Dermis microvascular lymphatic vessel endothelial cell (primary cell): Measurements from ENCODE around the gene JAKMIP1. TPM values are rescaled to one million over a fixed set of nuclear protein-coding genes. Genes with fewer than 3 reads are reported as not detected.

ENCODE experiments used
- DNase-seq, 2 donors: peaks; one replicate each; pipeline versions ENCODE4 v3.0.0 to v3.0.0-alpha.2; 2010; ENCODE audit warnings: low read depth in 2 of 2
- total RNA-seq: library from RNA; depleted of rRNA; stranded (reverse); fragments of >200 nt; gene quantifications from 2 replicates; pipeline ENCODE4 v1.2.1, GENCODE V29; 2014

The JAKMIP1 gene
- total RNA-seq, 1 donor from 2014 or later: not detected

GRCh38 chr4:6097581-6097980 is 102.8 kb downstream of the JAKMIP1 start:
- DNase-seq: no peak

GRCh38 chr4:6095897-6096296 is 104.5 kb downstream of the JAKMIP1 start:
- no peak for DNase-seq

- peak; percentile 9 to 62 for DNase-seq
These were observed 105.2 kb downstream of the JAKMIP1 start for GRCh38 chr4:6095023-6095752.

- no peak for DNase-seq
These were observed 106.7 kb downstream of the JAKMIP1 start for GRCh38 chr4:6093671-6094070.

GRCh38 chr4:6092971-6093370 is 107.4 kb downstream of the JAKMIP1 start:
- no peak for DNase-seq

- DNase-seq: no peak
These were observed 108.2 kb downstream of the JAKMIP1 start for GRCh38 chr4:6092131-6092530.

GRCh38 chr4:6090931-6091330 is 109.4 kb downstream of the JAKMIP1 start:
- no peak for DNase-seq

- DNase-seq: no peak
These were observed 111.4 kb downstream of the JAKMIP1 start for GRCh38 chr4:6088950-6089349.

GRCh38 chr4:6087669-6088341 is 112.5 kb downstream of the JAKMIP1 start:
- DNase-seq: peak; percentile 64 to 66

GRCh38 chr4:6086846-6087245 is 113.5 kb downstream of the JAKMIP1 start:
- DNase-seq: no peak

GRCh38 chr4:6085691-6086628 is 114.4 kb downstream of the JAKMIP1 start:
- DNase-seq: no peak

- DNase-seq: no peak
These were observed 115.2 kb downstream of the JAKMIP1 start for GRCh38 chr4:6085028-6085690.

- no peak for DNase-seq
These were observed 120.4 kb downstream of the JAKMIP1 start for GRCh38 chr4:6079965-6080364.

GRCh38 chr4:6078560-6078959 is 121.8 kb downstream of the JAKMIP1 start:
- no peak for DNase-seq

GRCh38 chr4:6076391-6076790 is 124.0 kb downstream of the JAKMIP1 start:
- DNase-seq: no peak

- no peak for DNase-seq
These were observed 125.6 kb downstream of the JAKMIP1 start for GRCh38 chr4:6074758-6075157.

- no peak for DNase-seq
These were observed 128.2 kb downstream of the JAKMIP1 start for GRCh38 chr4:6071959-6072720.

- no peak for DNase-seq
These were observed 129.0 kb downstream of the JAKMIP1 start for GRCh38 chr4:6071191-6071958.

GRCh38 chr4:6069845-6070709 is 130.3 kb downstream of the JAKMIP1 start:
- no peak for DNase-seq
